Stomach (tissue), 4 donors: ENCODE data around the gene ADAMTS13.

Experiments used
- CTCF ChIP-seq, 7 experiments: fragments of 450-650 bp in 4 of 7; fragments of 200-600 bp in 3 of 7; sonication (generic) in 3 of 7; IDR thresholded peaks; one replicate each; pipeline ENCODE4 v1.5.1; 2016 to 2019; ENCODE audit warnings: antibody characterized with exemption in 7 of 7, control low read depth in 2 of 7, mild to moderate bottlenecking in 1 of 7
- POLR2A ChIP-seq, 4 donors: fragments of 450-650 bp; IDR thresholded peaks; one replicate each; pipeline ENCODE4 v1.6.1; 2016; ENCODE audit warnings: antibody characterized with exemption in 4 of 4, control low read depth in 2 of 4, mild to moderate bottlenecking in 1 of 4, moderate library complexity in 1 of 4
- POLR2AphosphoS5 ChIP-seq, 3 donors: sonication (generic); formaldehyde crosslinking; IDR thresholded peaks; one replicate each; pipeline ENCODE4 v1.6.1; 2016; ENCODE audit warnings: antibody characterized with exemption in 3 of 3

GRCh38 chr9:133401588-133401987 is 20.6 kb upstream of the ADAMTS13 start:
- TF ChIP-seq POLR2A (IDR thresholded peaks at IDR 0.05) = no peak
- no peak for TF ChIP-seq CTCF (IDR thresholded peaks at IDR 0.05)
- TF ChIP-seq POLR2AphosphoS5 (IDR thresholded peaks at IDR 0.05) = no peak
